HG03039 (cell line): ENCODE measurements around the gene LRRC63.

Source experiments
- ATAC-seq: cut with Tn5 transposase; IDR thresholded peaks from one replicate; pipeline ENCODE4 v1.9.1; 2021; ENCODE audit warnings: mild to moderate bottlenecking, moderate library complexity; ENCODE audit not compliant: unreplicated experiment

LRRC63 gene

DNA sequence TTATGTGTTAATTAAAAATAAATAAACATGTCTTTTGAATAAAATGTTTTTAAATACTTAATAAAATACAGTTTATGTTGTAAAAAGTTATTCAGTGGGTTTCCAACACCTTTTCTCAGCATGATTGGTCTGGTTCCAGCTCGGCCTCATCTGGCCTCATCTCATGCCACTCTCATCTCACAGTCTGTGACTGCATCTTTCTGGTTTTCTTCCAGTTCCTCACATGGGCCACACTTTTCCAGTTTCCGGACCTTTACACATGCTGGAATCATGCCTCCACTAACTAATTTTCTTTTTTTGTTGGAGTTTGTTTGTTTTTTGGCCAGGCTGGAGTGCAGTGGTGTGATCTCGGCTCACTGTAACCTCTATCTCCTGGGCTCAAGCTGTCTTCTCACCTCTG, 92.8 kb downstream of the LRRC63 start:
- ATAC-seq = no peak

DNA sequence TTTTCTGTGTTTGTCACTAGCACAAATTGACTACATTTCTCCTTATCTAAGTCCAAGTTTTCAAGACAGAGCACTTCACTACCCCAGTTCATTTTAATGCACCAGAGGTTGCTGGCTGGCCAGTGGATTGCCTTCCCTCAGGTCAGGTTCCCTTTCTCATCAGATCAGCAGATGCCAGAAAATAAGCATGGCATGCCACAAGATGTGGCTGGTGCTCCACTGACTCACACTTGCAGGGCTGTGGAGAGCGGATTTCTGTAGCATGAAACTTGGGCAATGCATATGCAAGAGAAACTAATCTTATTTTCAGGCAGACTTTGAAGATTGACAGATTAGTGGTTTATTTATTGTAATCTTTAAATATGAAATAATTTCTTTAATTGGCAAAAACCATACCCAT, 95.8 kb downstream of the LRRC63 start:
- ATAC-seq = no peak

DNA sequence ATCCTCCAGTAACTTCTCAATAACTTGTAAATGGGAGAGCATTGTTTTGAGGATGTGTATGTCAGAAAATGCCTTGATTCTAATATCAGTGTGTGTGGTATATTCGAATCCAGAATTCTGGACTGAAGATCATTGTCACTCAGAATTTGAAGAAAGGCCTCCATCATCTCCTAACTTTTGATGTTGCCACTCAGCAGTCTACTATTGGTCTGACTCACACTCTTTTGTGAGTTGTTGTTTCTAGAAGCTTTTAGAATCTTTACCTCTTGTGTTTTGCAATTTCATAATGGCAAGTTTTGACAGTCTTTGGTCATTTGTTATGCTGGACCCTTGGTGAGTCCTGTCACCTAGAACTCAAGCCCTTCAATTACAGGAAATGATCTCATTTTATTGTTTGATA, 98.3 kb downstream of the LRRC63 start:
- no peak for ATAC-seq

DNA sequence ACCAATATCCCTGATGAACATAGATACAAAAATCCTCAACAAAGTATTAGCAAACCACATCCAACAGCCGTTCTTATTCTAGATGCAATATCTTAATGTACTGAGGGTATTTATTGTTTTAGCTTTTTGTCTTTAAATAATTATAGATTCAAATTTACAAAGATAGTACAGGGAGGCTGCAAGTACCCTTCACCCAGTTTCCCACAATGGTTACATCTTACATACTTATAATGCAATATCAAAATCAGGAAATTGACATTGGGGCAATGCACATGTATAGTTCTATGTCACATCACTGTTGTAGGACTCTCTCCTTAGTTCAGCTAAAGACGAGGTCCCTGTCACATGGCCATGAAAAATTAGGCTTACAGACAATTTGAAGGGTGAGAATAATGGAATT, 99.5 kb downstream of the LRRC63 start:
- ATAC-seq = no peak

DNA sequence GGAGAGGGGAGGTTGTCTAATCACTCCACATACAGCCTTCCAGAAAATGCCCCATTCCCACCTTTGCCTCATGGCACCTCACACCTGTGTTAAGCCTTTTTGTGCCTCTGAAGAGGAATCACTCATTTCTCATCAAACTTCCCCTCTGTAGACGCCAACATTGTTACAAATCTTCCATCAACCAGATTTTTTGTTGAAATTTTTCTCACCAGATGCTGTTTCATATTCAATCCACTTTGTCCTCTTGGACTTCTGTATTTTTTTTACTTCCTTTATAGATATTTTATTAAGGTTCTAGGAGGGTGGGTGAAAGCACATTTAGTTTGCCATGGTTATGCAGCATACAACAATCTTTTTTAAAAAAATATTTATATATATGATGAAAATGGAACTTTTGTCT, 101.3 kb downstream of the LRRC63 start:
- no peak for ATAC-seq

DNA sequence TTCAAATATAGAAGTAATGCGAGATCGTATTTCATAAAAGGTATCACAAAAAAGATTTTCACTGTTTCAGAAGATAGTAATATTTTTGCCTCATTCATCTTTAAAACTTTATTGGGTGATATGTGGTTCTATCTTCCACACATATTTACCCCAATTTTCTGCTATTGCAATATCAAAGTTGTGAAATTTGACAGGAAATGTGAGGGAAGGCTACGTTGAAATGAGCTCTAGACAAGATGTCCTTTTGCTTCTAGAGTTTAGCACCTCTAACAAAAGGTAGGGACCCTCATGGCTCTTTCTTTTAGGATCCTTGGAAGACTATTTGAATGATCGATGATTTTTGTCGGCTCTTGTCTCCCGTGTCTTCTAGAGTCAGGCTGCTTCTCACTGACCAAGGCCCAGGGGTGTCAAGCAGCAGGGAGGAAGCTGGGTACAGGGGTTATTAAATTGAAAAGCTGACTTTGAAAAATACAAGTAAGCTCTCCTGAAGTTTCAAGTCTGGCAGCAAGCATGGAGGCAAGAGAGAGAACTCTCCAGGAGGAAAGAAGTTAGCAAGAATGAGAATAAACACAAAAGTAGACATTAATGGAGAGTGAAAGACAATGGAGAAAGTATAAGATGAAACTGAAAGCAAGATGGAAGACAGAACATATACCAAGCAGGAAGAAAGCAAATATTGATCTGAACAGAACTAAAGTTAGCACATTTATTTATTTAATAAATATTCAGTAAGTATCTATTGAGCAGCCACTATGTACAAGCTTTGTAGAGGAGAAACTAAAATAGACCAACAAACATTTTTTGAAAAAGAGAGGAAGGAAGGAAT, 101.9 kb downstream of the LRRC63 start:
- ATAC-seq = no peak

DNA sequence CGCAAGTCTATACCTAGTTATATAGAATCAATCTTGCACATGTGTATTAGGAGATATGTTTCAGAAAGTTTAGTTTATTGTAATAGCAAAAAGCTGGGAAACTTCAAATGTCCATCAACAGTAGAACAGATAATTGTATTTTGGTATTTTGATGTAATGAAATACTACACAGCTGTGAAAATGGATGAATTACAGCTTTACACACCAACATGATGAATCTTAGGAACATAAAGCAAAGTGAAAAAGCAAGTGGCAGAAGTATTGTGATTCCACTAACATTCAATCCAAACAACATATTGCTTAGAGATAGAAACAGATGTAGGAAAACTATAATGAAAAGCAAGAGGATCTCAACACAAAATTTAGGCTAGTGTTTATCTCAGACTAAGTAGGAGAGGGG, 102.9 kb downstream of the LRRC63 start:
- ATAC-seq = no peak

DNA sequence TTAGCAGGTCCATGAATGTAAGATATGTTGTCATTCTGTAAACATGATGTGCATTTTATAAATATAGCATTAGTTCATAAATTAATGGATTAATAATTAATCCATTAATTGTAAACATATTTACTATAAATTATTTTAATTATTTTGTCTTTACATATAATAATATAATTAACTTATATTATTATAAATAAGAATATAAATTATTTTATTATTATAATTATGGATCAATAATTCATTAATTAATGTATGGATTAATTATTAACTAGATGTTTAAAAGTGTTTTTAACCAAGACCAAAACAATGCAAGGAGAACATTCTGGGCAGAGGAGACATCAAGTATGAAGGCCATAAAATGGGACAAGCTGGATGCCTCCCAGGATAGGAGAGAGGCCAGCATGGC, 103.3 kb downstream of the LRRC63 start:
- ATAC-seq = no peak

DNA sequence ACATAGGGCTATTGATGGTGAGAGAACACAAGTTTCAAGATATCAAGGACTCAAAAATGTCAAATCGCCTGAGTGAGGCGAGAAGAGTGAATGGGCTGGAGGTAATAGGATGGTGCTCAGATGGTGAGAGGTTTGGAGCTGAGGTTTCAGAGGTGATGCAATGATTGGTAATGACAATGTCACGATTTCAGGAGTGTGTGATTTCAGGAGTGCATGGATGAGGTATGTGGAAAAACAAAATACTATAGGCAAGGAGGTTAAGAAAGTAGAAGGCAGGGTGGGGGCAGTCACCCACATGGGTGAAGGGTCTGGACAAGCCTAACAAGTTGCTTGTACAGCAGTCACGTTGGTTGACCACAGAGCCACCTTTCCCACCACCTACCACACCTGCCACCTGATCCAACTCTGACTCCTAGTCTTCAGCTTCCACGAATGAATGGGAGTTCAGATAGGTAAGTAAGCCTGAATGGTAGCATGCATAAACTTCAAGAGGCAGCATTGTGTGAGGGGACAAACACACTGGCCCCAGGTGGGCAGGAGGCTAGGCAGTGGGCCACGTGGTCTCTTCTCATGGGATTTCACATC, 103.9 kb downstream of the LRRC63 start:
- ATAC-seq = no peak

DNA sequence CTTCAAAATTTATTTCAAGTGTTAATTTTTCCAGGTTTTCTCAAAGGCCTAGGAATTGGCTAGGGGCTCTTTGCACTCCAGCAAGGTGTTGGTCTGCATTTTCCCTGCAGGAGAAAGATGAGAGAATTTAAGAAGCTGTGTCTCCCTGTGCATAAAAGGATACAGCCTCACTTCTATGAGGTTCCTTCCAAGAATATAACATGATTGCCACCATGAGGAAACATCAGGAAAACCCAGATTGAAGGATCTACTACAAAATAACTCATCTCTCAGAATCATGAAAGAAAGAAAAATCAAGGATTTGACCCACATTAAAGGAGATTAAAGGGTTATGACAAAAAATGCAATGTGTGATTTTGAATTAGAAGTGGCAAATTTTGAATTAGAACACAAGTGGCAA, 105.4 kb downstream of the LRRC63 start:
- no peak for ATAC-seq

DNA sequence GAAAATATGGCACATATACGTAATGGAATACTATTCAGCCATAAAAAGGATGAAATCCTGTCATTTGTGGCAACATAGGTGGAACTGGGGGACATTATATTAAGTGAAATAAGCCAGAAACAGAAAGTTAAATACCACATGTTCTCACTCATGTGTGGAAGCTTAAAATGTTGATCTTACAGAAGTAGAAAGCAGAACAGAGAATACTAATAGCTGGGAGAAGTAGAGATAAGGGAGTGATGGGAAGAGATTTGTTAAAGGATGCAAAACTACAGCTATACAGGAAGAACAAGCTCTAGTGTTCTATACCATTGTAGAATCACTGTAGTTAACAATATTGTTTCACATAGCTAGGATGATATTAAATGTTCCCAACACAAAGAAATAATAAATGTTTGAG, 107.3 kb downstream of the LRRC63 start:
- no peak for ATAC-seq

DNA sequence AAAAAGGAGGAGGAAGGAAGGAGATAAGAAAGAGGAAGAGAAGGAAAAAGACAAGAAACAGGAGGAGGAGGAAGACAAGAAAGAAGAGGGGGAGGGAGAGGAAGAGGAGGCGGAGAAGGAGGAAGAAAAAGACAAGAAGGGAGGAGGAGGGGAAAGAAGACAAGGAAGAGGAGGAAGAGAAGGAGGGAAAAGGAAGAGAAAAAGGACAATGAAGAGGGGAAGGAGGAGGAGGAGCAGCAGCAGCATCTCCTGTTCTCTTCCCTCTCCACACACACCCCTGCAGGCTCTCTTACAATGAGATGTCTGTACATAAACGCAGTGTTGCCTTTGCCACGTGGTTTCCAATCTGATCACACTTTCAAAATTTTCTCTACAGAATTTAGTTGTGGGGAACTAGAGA, 108.7 kb downstream of the LRRC63 start:
- ATAC-seq = no peak

DNA sequence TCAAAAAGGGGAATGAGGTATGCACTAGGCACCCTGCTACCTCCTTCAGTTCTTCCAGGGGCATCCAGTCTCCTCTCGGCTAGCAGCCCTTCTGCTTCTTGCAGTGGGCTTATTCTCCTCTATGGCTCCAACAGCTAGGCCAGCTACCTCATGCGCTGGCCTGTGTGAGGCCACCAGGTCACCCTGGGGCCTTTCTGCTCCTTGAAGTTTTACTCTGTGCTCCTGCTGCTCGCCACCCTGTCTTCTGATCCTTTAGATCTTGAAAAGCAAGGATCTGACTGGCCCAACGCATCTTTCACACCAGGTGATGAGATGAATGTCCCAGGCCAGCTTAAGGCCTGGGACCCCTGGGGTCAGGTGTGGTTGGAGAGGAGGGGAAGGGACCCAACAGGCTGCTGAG, 109.1 kb downstream of the LRRC63 start:
- ATAC-seq = no peak

DNA sequence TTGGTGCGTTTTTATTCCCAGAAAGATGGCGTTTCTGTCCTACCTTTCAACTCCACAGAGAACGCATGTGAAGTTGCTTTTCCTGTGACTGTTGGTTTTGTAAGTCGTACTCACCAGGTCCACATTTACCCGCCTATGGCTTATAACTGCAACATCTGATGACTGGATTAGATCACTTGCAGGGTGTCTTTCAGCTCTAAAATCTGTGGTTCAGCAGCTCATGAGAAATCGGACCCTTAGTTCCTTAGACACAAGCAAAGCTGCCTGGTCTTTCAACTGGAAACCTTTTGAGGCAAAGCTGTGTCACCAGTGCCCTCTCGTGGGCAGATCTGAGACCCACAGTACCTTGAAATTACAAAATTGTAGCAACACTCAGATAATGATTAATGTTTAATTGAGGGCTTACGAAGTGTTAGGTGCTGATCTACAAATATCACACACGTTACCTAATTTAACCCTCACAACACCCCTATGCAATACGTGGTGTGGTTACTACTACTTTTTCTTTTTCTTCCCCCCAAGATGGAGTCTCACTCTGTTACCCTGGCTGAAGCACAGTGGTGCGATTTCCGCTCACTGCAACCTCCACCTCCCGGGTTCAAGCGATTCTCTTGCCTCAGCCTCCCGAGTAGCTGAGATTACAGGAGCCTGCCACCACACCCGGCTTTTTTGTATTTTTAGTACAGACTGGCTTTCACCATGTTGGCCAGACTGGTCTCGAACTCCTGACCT, 109.9 kb downstream of the LRRC63 start:
- no peak for ATAC-seq

DNA sequence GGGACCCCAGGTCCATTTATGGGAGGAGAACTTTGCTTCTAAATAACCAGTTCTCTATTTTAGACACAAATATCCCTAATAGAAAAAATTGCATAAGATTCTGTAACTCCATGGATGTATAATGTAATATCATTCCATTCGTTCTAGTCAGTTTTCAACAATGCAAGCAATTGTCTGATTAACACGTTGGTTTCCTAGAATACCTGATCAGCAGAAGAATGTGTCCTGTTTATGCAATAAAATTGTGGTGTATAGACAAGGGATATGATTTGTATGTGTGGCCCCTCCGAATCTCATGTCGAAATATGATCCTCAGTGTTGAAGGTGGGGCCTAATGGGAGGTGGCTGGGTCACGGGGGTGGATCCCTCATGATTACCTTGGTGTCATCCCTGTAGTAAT, 113.2 kb downstream of the LRRC63 start:
- ATAC-seq = no peak
